ENCODE data around the gene ZC3H10. TPM values are rescaled to one million over a fixed set of nuclear protein-coding genes. Genes with fewer than 3 reads are reported as not detected.

ZC3H10 gene
- total and polyA plus RNA-seq, 12 donors = 2.2 to 15.0 (median 7.6) TPM

- no peak for DNase-seq
- intact Hi-C loops (cut with DNase I) = no loop called here
- H3K27ac ChIP-seq = peak overlapping the region in 2 of 5 donors; percentile 80 to 81
- peaks cover 7 to 11% of the 10 kb centered on the region in 2 donors for H3K4me1 ChIP-seq (replicated peaks in 1 of 2)
- H3K4me3 ChIP-seq = no peak overlapping the region
- H3K27me3 ChIP-seq = no peaks in the 10 kb centered on the region
- TF ChIP-seq POLR2A (IDR thresholded peaks at IDR 0.05) = no peak
- no peak for TF ChIP-seq CTCF (IDR thresholded peaks at IDR 0.05)
- H3K36me3 ChIP-seq (replicated peaks in 1 of 2) = no peaks in the 10 kb centered on the region
- H3K9me3 ChIP-seq (replicated peaks in 1 of 3) = no peaks in the 10 kb centered on the region
- 95 to 100% (median 100%) methylated on average over 1 of the region's 1 CpG for WGBS, 4 donors
Measured at GRCh38 chr12:56078427-56078826, 39.6 kb upstream of the ZC3H10 start.

- intact Hi-C loops (cut with DNase I) = no loop called here
- H3K36me3 ChIP-seq (replicated peaks in 1 of 2) = no peaks in the 10 kb centered on the region
- 1 to 2% (median 1%) methylated on average over 10 to 50 of the region's 50 CpGs for WGBS, 4 donors
- H3K4me3 ChIP-seq = peak overlapping the region in 3 of 4 donors; percentile 4 to 53 (median 43)
- H3K9me3 ChIP-seq (replicated peaks in 1 of 3) = no peaks in the 10 kb centered on the region
- peaks cover 7 to 11% of the 10 kb centered on the region in 2 donors for H3K4me1 ChIP-seq (replicated peaks in 1 of 2)
- H3K27ac ChIP-seq = peak overlapping the region in 3 of 5 donors; percentile 70 to 81 (median 80)
- H3K27me3 ChIP-seq = no peaks in the 10 kb centered on the region
- DNase-seq = peak; percentile 82 to 95 (median 94)
- TF ChIP-seq POLR2A (IDR thresholded peaks at IDR 0.05) (peak in 1 of 2 donors; percentile 51), CTCF (IDR thresholded peaks at IDR 0.05) (peak; percentile 71 to 84 (median 78))
Measured at GRCh38 chr12:56078931-56079722, 38.9 kb upstream of the ZC3H10 start.

GRCh38 chr12:56079723-56080555 lies 38.1 kb upstream of the ZC3H10 start, which contains the start of gene ERBB3:
TSS of gene ERBB3 (plus strand) at chr12:56080165. CDS start at chr12:56080301, 136 bp downstream.
- peak; percentile 82 to 92 (median 88) for DNase-seq
- WGBS, 4 donors = 0 to 1% (median 1%) methylated on average over 29 to 59 of the region's 59 CpGs
- H3K4me1 ChIP-seq (replicated peaks in 1 of 2) = peaks cover 7 to 11% of the 10 kb centered on the region in 2 donors
- H3K27me3 ChIP-seq = no peaks in the 10 kb centered on the region
- no peaks in the 10 kb centered on the region for H3K36me3 ChIP-seq (replicated peaks in 1 of 2)
- H3K9me3 ChIP-seq (replicated peaks in 1 of 3) = no peaks in the 10 kb centered on the region
- TF ChIP-seq POLR2A (IDR thresholded peaks at IDR 0.05) (no peak), CTCF (IDR thresholded peaks at IDR 0.05) (peak in 2 of 6 experiments; percentile 23 to 40)
- intact Hi-C loops (cut with DNase I) = no loop called here
- peak within 1 kb of the TSS in 3 of 4 donors; percentile 4 to 53 (median 43) for H3K4me3 ChIP-seq
- peak within 1 kb of the TSS in 3 of 5 donors; percentile 70 to 81 (median 80) for H3K27ac ChIP-seq

Data from adrenal gland (tissue), 12 donors.